Measurements from ENCODE around the gene TMEM258. TPM values are rescaled to one million over a fixed set of nuclear protein-coding genes. Genes with fewer than 3 reads are reported as not detected.

The TMEM258 gene
- total RNA-seq, 2 experiments from 2014 or later = 192 to 196 TPM

GRCh38 chr11:61803889-61804647 is 11.7 kb upstream of the TMEM258 start:
- ChIA-PET CTCF (interaction anchor here (1.5 to 1.7 kb wide), 2 partner anchors 11 to 304 kb away, joined by 3 to 5 read pairs; no protein-coding TSS in a partner anchor), POLR2A (interaction anchor here (0.8 to 4.2 kb wide), 3 partner anchors 9 to 12 kb away, joined by 3 to 31 read pairs (median 3); partner anchors contain the start of genes FEN1 and TMEM258)
- Mint-ChIP-seq H3K4me3 (no peak overlapping the region), H3K9me3 (no peaks in the 10 kb centered on the region), H3K27me3 (no peaks in the 10 kb centered on the region), H3K27ac (peak overlapping the region; percentile 7), H3K36me3 (ENCODE audit: low read depth) (peaks cover 69% of the 10 kb centered on the region), H3K4me1 (peaks cover 13% of the 10 kb centered on the region)
- no peak for DNase-seq

DNA sequence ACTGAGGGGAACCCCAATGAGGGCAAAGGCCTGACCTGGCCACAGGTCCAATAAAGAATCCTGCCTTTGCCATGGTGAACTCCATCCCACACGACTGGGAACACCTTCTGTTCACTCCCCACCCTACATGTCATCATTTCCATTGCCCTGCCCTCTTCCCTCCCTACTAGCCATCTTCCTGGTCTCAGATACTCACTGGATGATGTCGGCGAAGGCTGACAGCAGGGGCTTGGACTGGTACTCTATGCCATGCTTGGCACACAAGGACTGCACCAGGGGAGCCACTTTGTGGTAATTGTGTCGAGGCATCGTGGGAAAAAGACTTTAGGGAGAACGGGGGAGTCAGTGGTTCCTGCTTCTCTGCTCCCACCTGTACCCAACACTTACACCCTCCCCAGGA is 10.2 kb upstream of the TMEM258 start:
- Mint-ChIP-seq H3K27me3 (no peaks in the 10 kb centered on the region), H3K4me1 (peaks cover 20% of the 10 kb centered on the region), H3K27ac (no peak overlapping the region), H3K36me3 (ENCODE audit: low read depth) (peaks cover 72% of the 10 kb centered on the region), H3K9me3 (no peaks in the 10 kb centered on the region), H3K4me3 (no peak overlapping the region)
- ChIA-PET POLR2A (interaction anchor here (4.2 kb wide), 1 partner anchor 10 kb away, joined by 31 read pairs; the partner anchor contains the start of genes FEN1 and TMEM258), CTCF (interaction anchor here (0.6 to 2.4 kb wide), 2 partner anchors 38 to 279 kb away, joined by 3 to 9 read pairs; no protein-coding TSS in a partner anchor)
- no peak for DNase-seq

- no peak overlapping the region for H3K27ac Mint-ChIP-seq
Measured at GRCh38 chr11:61800331-61801281, 8.2 kb upstream of the TMEM258 start.

GRCh38 chr11:61799665-61800284 is 7.4 kb upstream of the TMEM258 start:
- H3K36me3 Mint-ChIP-seq (ENCODE audit: low read depth) = peaks cover 76% of the 10 kb centered on the region
- no peak overlapping the region for H3K27ac Mint-ChIP-seq
- POLR2A ChIA-PET = interaction anchor here (1.6 to 4.0 kb wide), 2 partner anchors 11 to 16 kb away, joined by 4 to 29 read pairs; partner anchors contain the start of gene FADS1
- DNase-seq = no peak
- H3K27me3 Mint-ChIP-seq = no peaks in the 10 kb centered on the region
- H3K4me3 Mint-ChIP-seq = no peak overlapping the region
- H3K9me3 Mint-ChIP-seq = no peaks in the 10 kb centered on the region
- peaks cover 47% of the 10 kb centered on the region for H3K4me1 Mint-ChIP-seq
- CTCF ChIA-PET = interaction anchor here (1.2 to 5.2 kb wide), 4 partner anchors 15 to 313 kb away, joined by 3 to 81 read pairs (median 4); partner anchors contain the start of genes FADS1 and FADS2

More at GRCh38 chr11:61800331-61801281, 8.2 kb upstream of the TMEM258 start:
- no peaks in the 10 kb centered on the region for H3K9me3 Mint-ChIP-seq
- H3K36me3 Mint-ChIP-seq (ENCODE audit: low read depth) = peaks cover 75% of the 10 kb centered on the region
- no peak for DNase-seq
- H3K27me3 Mint-ChIP-seq = no peaks in the 10 kb centered on the region
- ChIA-PET CTCF (interaction anchor here (1.1 to 2.4 kb wide), 4 partner anchors 9 to 307 kb away, joined by 3 to 9 read pairs (median 4); no protein-coding TSS in a partner anchor), POLR2A (interaction anchor here (1.2 to 4.2 kb wide), 6 partner anchors 8 to 307 kb away, joined by 3 to 31 read pairs (median 4); partner anchors contain the start of genes FADS1, FEN1 and TMEM258)
- peaks cover 39% of the 10 kb centered on the region for H3K4me1 Mint-ChIP-seq
- H3K4me3 Mint-ChIP-seq = no peak overlapping the region

- Mint-ChIP-seq H3K9me3 (no peaks in the 10 kb centered on the region), H3K4me3 (no peak overlapping the region)
Measured at GRCh38 chr11:61797263-61797944, 5.0 kb upstream of the TMEM258 start.

DNA sequence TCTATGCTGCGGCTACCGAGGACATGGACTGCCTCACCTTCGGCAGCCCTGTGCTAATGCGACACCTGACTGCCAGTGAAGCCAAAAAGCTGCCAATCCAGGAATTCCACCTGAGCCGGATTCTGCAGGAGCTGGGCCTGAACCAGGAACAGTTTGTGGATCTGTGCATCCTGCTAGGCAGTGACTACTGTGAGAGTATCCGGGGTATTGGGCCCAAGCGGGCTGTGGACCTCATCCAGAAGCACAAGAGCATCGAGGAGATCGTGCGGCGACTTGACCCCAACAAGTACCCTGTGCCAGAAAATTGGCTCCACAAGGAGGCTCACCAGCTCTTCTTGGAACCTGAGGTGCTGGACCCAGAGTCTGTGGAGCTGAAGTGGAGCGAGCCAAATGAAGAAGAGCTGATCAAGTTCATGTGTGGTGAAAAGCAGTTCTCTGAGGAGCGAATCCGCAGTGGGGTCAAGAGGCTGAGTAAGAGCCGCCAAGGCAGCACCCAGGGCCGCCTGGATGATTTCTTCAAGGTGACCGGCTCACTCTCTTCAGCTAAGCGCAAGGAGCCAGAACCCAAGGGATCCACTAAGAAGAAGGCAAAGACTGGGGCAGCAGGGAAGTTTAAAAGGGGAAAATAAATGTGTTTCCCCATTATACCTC is 3.6 kb upstream of the TMEM258 start:
- Mint-ChIP-seq H3K4me1 (peaks cover 63% of the 10 kb centered on the region), H3K9me3 (no peaks in the 10 kb centered on the region), H3K4me3 (no peak overlapping the region), H3K27ac (no peak overlapping the region), H3K27me3 (no peaks in the 10 kb centered on the region), H3K36me3 (ENCODE audit: low read depth) (peaks cover 73% of the 10 kb centered on the region)
- CTCF ChIA-PET = interaction anchor here (0.9 to 5.2 kb wide), 15 partner anchors 8 to 316 kb away, joined by 3 to 81 read pairs (median 13); partner anchors contain the start of genes FADS1 and FTH1
- no peak for DNase-seq
- POLR2A ChIA-PET = interaction anchor here (2.1 to 5.5 kb wide), 4 partner anchors 11 to 32 kb away, joined by 14 to 81 read pairs (median 22); partner anchors contain the start of genes FADS1 and FADS2

More at GRCh38 chr11:61797263-61797944, 5.0 kb upstream of the TMEM258 start:
- Mint-ChIP-seq H3K27ac (peak overlapping the region; percentile 24), H3K36me3 (ENCODE audit: low read depth) (peaks cover 71% of the 10 kb centered on the region), H3K4me1 (peaks cover 57% of the 10 kb centered on the region), H3K27me3 (no peaks in the 10 kb centered on the region)
- CTCF ChIA-PET = interaction anchor here (0.7 to 5.2 kb wide), 34 partner anchors 9 to 327 kb away, joined by 3 to 81 read pairs (median 5); partner anchors contain the start of genes FADS1, FADS2, FADS3 and FTH1
- peak; percentile 81 for DNase-seq
- POLR2A ChIA-PET = interaction anchor here (0.8 to 4.0 kb wide), 12 partner anchors 9 to 310 kb away, joined by 3 to 29 read pairs (median 4); partner anchors contain the start of genes FADS1, FADS2 and FADS3

GRCh38 chr11:61795459-61795858 is 3.1 kb upstream of the TMEM258 start:
- Mint-ChIP-seq H3K27me3 (no peaks in the 10 kb centered on the region), H3K4me1 (peaks cover 65% of the 10 kb centered on the region), H3K36me3 (ENCODE audit: low read depth) (peaks cover 75% of the 10 kb centered on the region), H3K9me3 (no peaks in the 10 kb centered on the region), H3K27ac (no peak overlapping the region), H3K4me3 (peak overlapping the region; percentile 40)
- ChIA-PET POLR2A (interaction anchor here (5.2 to 5.5 kb wide), 2 partner anchors 19 to 33 kb away, joined by 44 to 81 read pairs; partner anchors contain the start of genes FADS1 and FADS2), CTCF (interaction anchor here (3.2 to 5.2 kb wide), 3 partner anchors 19 to 286 kb away, joined by 39 to 81 read pairs (median 41); partner anchors contain the start of gene FADS1)
- no peak for DNase-seq

GRCh38 chr11:61794579-61794978 is 2.2 kb upstream of the TMEM258 start:
- ChIA-PET CTCF (interaction anchor here (1.4 to 5.2 kb wide), 3 partner anchors 17 to 314 kb away, joined by 4 to 81 read pairs (median 5); partner anchors contain the start of gene FADS1), POLR2A (interaction anchor here (0.9 to 5.5 kb wide), 3 partner anchors 9 to 34 kb away, joined by 3 to 81 read pairs (median 44); partner anchors contain the start of genes FADS1 and FADS2)
- Mint-ChIP-seq H3K4me3 (peak overlapping the region; percentile 19), H3K4me1 (peaks cover 68% of the 10 kb centered on the region), H3K27me3 (no peaks in the 10 kb centered on the region), H3K36me3 (ENCODE audit: low read depth) (peaks cover 78% of the 10 kb centered on the region), H3K9me3 (no peaks in the 10 kb centered on the region), H3K27ac (no peak overlapping the region)
- no peak for DNase-seq

- POLR2A ChIA-PET = interaction anchor here (1.2 to 5.5 kb wide), 10 partner anchors 9 to 288 kb away, joined by 3 to 81 read pairs (median 22); partner anchors contain the start of genes FADS1, FADS2 and FTH1
- CTCF ChIA-PET = interaction anchor here (1.4 to 2.5 kb wide), 2 partner anchors 16 to 314 kb away, joined by 4 to 5 read pairs; no protein-coding TSS in a partner anchor
- Mint-ChIP-seq H3K4me3 (peak overlapping the region; percentile 94), H3K27me3 (no peaks in the 10 kb centered on the region), H3K27ac (peak overlapping the region; percentile 96), H3K9me3 (no peaks in the 10 kb centered on the region), H3K36me3 (ENCODE audit: low read depth) (peaks cover 78% of the 10 kb centered on the region), H3K4me1 (peaks cover 66% of the 10 kb centered on the region)
- DNase-seq = no peak
Measured at GRCh38 chr11:61793829-61794204, 1.4 kb upstream of the TMEM258 start.

DNA sequence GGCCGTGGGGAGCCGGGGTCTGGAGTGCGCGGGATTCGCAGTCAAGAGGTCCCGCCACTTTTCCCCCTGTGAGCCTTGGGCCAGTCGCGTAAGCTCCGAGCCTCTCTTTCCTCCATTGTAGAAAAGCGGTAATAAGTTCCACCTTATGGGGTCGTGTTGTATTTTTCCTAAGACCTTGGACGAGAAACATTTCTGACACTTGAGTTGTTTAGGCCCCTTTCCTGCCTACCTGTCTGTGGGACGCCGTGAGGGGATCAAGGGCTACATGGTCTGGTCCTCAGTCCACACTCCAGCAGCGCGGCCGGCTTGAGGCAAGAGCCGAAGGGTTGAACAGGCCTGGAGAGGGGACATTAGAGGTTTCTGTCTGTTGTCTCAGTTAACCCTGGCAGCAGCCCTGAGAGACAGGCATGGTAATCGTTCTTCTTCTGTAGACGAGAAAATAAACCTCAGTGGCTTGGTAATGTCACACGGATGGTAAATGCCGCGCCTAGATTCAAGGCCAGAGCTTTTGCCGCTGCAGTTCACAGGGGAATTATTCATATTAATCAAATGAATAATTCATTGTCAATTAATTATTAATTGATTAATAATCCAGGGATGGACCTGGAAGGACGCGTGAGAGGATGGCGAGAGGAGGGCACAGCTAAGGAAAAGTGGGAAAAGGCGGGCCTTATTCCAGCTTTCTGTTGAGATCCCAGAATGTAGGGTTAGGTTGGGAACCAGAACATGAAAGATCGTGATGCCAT is 857 bp upstream of the TMEM258 start:
- DNase-seq = no peak
- POLR2A ChIA-PET = interaction anchor here (0.6 to 5.5 kb wide), 24 partner anchors 9 to 1088 kb away, joined by 3 to 81 read pairs (median 4); partner anchors contain the start of genes FADS1, FADS2, FADS3 and FTH1
- H3K9me3 Mint-ChIP-seq = no peaks in the 10 kb centered on the region
- H3K4me1 Mint-ChIP-seq = peaks cover 63% of the 10 kb centered on the region
- CTCF ChIA-PET = interaction anchor here (0.8 to 2.5 kb wide), 8 partner anchors 15 to 545 kb away, joined by 3 to 12 read pairs (median 4); partner anchors contain the start of genes FADS2 and INCENP
- H3K36me3 Mint-ChIP-seq (ENCODE audit: low read depth) = peaks cover 78% of the 10 kb centered on the region
- H3K27ac Mint-ChIP-seq = peak overlapping the region; percentile 96
- peak overlapping the region; percentile 94 for H3K4me3 Mint-ChIP-seq
- no peaks in the 10 kb centered on the region for H3K27me3 Mint-ChIP-seq

Data from activated CD4-positive, alpha-beta memory T cell treated with anti-CD3 and anti-CD28 coated beads, Interleukin-2, amount 10 ng/mL, durations not matched to agents 7 days and 5 days (primary cell).